A673 (cell line): Measurements from ENCODE around the gene GIMAP8.

Experiments
- CTCF ChIP-seq: fragments of 300-800, 200-600 bp; sonication (generic); conservative IDR thresholded peaks from 2 replicates; pipeline ENCODE4 v1.5.1; 2017; ENCODE audit warnings: low read depth, mild to moderate bottlenecking, antibody characterized with exemption, low read length, moderate library complexity, mixed read lengths
- EZH2 ChIP-seq: fragments of 200-600 bp; sonication (generic); IDR thresholded peaks from 2 replicates; pipeline ENCODE4 v1.6.1; 2017; ENCODE audit warnings: borderline replicate concordance, low read depth, mild to moderate bottlenecking, mixed read lengths, antibody characterized with exemption, low read length; ENCODE audit not compliant: poor library complexity, severe bottlenecking

GRCh38 chr7:150471886-150472285, 21.5 kb downstream of the GIMAP8 start:
- TF ChIP-seq CTCF = no peak
- TF ChIP-seq EZH2 = no peak
